HEK293T (cell line): ENCODE measurements around the gene FBN2.

Source experiments
- ARNT ChIP-seq: fragments of 450-650 bp; IDR thresholded peaks from 2 replicates; pipeline ENCODE4 v1.6.1; 2017; ENCODE audit warnings: mild to moderate bottlenecking
- ELF4 ChIP-seq: fragments of 450-650 bp; IDR thresholded peaks from 2 replicates; pipeline ENCODE4 v1.6.1; 2017; ENCODE audit warnings: antibody characterized with exemption
- FOXA1 ChIP-seq: fragments of 450-650 bp; IDR thresholded peaks from 2 replicates; pipeline ENCODE4 v1.6.1; 2016; ENCODE audit warnings: mild to moderate bottlenecking
- FOXM1 ChIP-seq: fragments of 450-650 bp; IDR thresholded peaks from 2 replicates; pipeline ENCODE4 v1.6.1; 2017; ENCODE audit warnings: mild to moderate bottlenecking, borderline replicate concordance
- HDGF ChIP-seq: fragments of 450-650 bp; IDR thresholded peaks from 2 replicates; pipeline ENCODE4 v1.6.1; 2017; ENCODE audit warnings: antibody characterized with exemption, borderline replicate concordance
- L3MBTL2 ChIP-seq: fragments of 450-650 bp; conservative IDR thresholded peaks from 2 replicates; pipeline ENCODE4 v1.6.1; 2016; ENCODE audit warnings: mild to moderate bottlenecking
- LEF1 ChIP-seq: fragments of 450-650 bp; IDR thresholded peaks from 2 replicates; pipeline ENCODE4 v1.6.1; 2017; ENCODE audit warnings: mild to moderate bottlenecking, borderline replicate concordance
- NFRKB ChIP-seq: fragments of 450-650 bp; IDR thresholded peaks from 2 replicates; pipeline ENCODE4 v1.6.1; 2016; ENCODE audit warnings: mild to moderate bottlenecking, moderate library complexity
- SP1 ChIP-seq: fragments of 450-650 bp; IDR thresholded peaks from 2 replicates; pipeline ENCODE4 v1.6.1; 2017
- SUZ12 ChIP-seq: fragments of 450-650 bp; IDR thresholded peaks from 2 replicates; pipeline ENCODE4 v1.6.1; 2016; ENCODE audit warnings: mild to moderate bottlenecking
- TARDBP ChIP-seq: fragments of 450-650 bp; IDR thresholded peaks from 2 replicates; pipeline ENCODE4 v1.6.1; 2016
- ZNF384 ChIP-seq: fragments of 450-650 bp; IDR thresholded peaks from 2 replicates; pipeline ENCODE4 v1.6.1; 2016
- TF ChIP-seq, protein P1 (sequence below): fragments of 450-650 bp; IDR thresholded peaks from 2 replicates; pipeline ENCODE4 v1.6.1; 2016

DNA sequence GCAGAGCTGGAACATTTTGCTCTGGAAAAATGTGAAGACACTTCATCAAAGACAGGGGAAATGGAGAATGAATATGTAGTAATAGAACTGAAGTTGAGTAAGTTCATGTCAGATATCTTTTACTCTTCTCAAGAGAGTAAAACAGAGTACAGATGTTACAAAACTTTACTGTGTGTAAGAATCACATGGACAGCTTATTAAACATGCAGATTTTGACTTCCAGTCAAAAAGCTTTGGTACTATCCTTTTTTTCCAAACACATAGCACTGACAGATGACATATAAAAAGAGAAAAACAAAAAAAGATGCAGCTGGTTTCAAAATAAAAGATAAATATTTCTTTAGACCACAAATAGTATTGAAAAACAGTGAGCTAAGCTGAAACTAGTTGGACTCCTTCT lies 115.4 kb downstream of the FBN2 start:
- TF ChIP-seq ZNF384: no peak
- TF ChIP-seq SP1: no peak
- TF ChIP-seq FOXM1: no peak
- no peak for TF ChIP-seq TARDBP
- TF ChIP-seq LEF1: no peak
- TF ChIP-seq HDGF: no peak
- TF ChIP-seq FOXA1: no peak
- no peak for TF ChIP-seq NFRKB
- TF ChIP-seq ELF4: no peak
- no peak for TF ChIP-seq ARNT
- TF ChIP-seq, protein P1, sequence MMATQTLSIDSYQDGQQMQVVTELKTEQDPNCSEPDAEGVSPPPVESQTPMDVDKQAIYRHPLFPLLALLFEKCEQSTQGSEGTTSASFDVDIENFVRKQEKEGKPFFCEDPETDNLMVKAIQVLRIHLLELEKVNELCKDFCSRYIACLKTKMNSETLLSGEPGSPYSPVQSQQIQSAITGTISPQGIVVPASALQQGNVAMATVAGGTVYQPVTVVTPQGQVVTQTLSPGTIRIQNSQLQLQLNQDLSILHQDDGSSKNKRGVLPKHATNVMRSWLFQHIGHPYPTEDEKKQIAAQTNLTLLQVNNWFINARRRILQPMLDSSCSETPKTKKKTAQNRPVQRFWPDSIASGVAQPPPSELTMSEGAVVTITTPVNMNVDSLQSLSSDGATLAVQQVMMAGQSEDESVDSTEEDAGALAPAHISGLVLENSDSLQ: no peak
- no peak for TF ChIP-seq SUZ12
- no peak for TF ChIP-seq L3MBTL2
